Endothelial cell (in vitro differentiated cells): Measurements from ENCODE around the gene USP54. TPM values are rescaled to one million over a fixed set of nuclear protein-coding genes. Genes with fewer than 3 reads are reported as not detected.

Experiments used
- DNase-seq: peaks from one replicate; pipeline ENCODE4 v3.0.0; 2021; ENCODE audit warnings: low spot score
- H3K27ac Mint-ChIP-seq: one replicate; pipeline ENCODE4 v1.8.0; 2021; ENCODE audit warnings: mixed read lengths, inconsistent platforms; ENCODE audit not compliant: unreplicated experiment
- H3K27me3 Mint-ChIP-seq: one replicate; pipeline ENCODE4 v1.8.0; 2021; ENCODE audit warnings: mild to moderate bottlenecking, moderate library complexity, mixed read lengths, inconsistent platforms; ENCODE audit not compliant: unreplicated experiment
- H3K36me3 Mint-ChIP-seq: one replicate; pipeline ENCODE4 v1.8.0; 2021; ENCODE audit warnings: mild to moderate bottlenecking, low read depth, mixed read lengths, inconsistent platforms; ENCODE audit not compliant: unreplicated experiment
- H3K4me1 Mint-ChIP-seq: one replicate; pipeline ENCODE4 v1.8.0; 2021; ENCODE audit warnings: mild to moderate bottlenecking, mixed read lengths, inconsistent platforms; ENCODE audit not compliant: unreplicated experiment
- H3K4me3 Mint-ChIP-seq: one replicate; pipeline ENCODE4 v1.8.0; 2021; ENCODE audit warnings: mild to moderate bottlenecking, mixed read lengths, inconsistent platforms; ENCODE audit not compliant: unreplicated experiment
- H3K9me3 Mint-ChIP-seq: one replicate; pipeline ENCODE4 v1.8.0; 2021; ENCODE audit warnings: mixed read lengths, inconsistent platforms; ENCODE audit not compliant: unreplicated experiment
- total RNA-seq: library from RNA; stranded (reverse); fragmentation: NEBNext Ultra II Directional; extraction: Animal tissue kit (Norgen Biotek cat#: 25700); gene quantifications from one replicate; pipeline ENCODE4 v1.2.1, GENCODE V29; 2021; ENCODE audit not compliant: unreplicated experiment
- TF ChIP-seq, protein P1 (sequence below): fragments of 200-600 bp; sonication (generic); IDR thresholded peaks from one replicate; pipeline ENCODE4 v1.5.0; 2021; ENCODE audit warnings: antibody characterized with exemption; ENCODE audit not compliant: unreplicated experiment

Gene USP54
- total RNA-seq, 1 donor from 2014 or later = 267 TPM

DNA sequence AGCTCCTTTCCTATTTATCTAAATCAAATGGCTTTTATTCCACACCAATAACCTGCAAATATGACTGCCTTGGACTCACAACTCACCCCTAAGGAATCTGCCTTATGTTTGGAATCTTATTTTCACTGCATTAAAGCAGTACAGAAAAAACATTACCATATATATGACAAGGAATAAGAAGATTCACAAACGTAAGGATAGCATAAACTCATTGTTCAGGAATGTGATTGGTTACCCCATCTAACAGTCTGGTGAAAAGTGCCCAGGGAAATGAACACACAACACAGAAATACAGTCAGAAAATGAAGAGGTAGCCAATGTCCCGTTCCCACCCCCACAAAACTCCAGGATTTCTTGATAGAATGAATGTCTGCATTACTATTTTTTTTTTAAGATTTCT is 97.4 kb downstream of the USP54 start:
- H3K4me1 Mint-ChIP-seq = peaks cover 30% of the 10 kb centered on the region

DNA sequence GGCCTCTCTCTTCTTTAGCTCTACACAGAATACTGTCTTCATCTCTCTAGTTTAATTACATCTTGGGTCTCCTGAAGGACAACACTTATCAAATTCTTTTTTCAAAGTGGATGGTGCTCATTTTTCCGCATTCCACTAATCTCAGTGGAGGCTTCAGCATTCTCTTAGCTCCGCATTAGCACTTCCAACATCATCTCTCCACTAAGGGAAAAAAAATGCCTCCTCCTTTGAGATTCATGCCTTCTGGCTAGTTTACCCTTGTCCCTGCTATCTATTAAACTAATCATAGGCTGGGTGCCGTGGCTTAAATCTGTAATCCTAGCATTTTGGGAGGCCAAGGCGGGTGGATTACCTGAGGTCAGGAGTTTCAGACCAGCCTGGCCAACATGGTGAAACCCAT is 104.5 kb downstream of the USP54 start:
- no peak for DNase-seq
- H3K27ac Mint-ChIP-seq = no peak overlapping the region
- H3K27me3 Mint-ChIP-seq = peaks cover 3% of the 10 kb centered on the region
- no peaks in the 10 kb centered on the region for H3K9me3 Mint-ChIP-seq
- no peaks in the 10 kb centered on the region for H3K4me1 Mint-ChIP-seq
- H3K36me3 Mint-ChIP-seq = peaks cover 4% of the 10 kb centered on the region
- no peak overlapping the region for H3K4me3 Mint-ChIP-seq
- TF ChIP-seq, protein P1, sequence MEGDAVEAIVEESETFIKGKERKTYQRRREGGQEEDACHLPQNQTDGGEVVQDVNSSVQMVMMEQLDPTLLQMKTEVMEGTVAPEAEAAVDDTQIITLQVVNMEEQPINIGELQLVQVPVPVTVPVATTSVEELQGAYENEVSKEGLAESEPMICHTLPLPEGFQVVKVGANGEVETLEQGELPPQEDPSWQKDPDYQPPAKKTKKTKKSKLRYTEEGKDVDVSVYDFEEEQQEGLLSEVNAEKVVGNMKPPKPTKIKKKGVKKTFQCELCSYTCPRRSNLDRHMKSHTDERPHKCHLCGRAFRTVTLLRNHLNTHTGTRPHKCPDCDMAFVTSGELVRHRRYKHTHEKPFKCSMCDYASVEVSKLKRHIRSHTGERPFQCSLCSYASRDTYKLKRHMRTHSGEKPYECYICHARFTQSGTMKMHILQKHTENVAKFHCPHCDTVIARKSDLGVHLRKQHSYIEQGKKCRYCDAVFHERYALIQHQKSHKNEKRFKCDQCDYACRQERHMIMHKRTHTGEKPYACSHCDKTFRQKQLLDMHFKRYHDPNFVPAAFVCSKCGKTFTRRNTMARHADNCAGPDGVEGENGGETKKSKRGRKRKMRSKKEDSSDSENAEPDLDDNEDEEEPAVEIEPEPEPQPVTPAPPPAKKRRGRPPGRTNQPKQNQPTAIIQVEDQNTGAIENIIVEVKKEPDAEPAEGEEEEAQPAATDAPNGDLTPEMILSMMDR = no peak

More for the DNA sequence above, 97.4 kb downstream of the USP54 start:
- DNase-seq = no peak
- H3K9me3 Mint-ChIP-seq = no peaks in the 10 kb centered on the region
- H3K27me3 Mint-ChIP-seq = peaks cover 19% of the 10 kb centered on the region
- H3K27ac Mint-ChIP-seq = peak overlapping the region; percentile 61
- TF ChIP-seq, protein P1 = no peak
- peaks cover 30% of the 10 kb centered on the region for H3K36me3 Mint-ChIP-seq
- peak overlapping the region; percentile 35 for H3K4me3 Mint-ChIP-seq

DNA sequence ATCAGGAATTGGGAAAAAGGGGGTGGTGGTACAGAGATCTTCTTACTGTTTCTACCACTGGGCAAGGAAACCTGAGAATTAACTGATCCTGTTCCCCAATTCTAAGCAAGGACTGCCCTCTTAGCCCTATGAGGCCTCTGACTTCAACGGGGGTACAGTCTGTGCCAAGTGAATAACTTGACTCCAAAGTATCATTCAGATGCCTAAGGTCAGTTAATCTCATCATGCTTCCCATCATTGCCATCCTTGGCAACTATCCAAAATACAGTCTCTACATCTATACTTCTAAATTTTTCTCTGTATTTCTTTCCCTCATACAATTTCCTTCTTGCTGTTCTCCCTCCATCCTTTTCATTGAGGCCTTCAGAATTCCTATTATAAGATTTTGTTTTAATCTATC is 105.8 kb downstream of the USP54 start:
- H3K9me3 Mint-ChIP-seq = no peaks in the 10 kb centered on the region
- H3K27ac Mint-ChIP-seq = no peak overlapping the region
- TF ChIP-seq, protein P1 = no peak
- no peak overlapping the region for H3K4me3 Mint-ChIP-seq
- peaks cover 3% of the 10 kb centered on the region for H3K27me3 Mint-ChIP-seq
- no peaks in the 10 kb centered on the region for H3K4me1 Mint-ChIP-seq
- peaks cover 4% of the 10 kb centered on the region for H3K36me3 Mint-ChIP-seq
- DNase-seq = no peak

DNA sequence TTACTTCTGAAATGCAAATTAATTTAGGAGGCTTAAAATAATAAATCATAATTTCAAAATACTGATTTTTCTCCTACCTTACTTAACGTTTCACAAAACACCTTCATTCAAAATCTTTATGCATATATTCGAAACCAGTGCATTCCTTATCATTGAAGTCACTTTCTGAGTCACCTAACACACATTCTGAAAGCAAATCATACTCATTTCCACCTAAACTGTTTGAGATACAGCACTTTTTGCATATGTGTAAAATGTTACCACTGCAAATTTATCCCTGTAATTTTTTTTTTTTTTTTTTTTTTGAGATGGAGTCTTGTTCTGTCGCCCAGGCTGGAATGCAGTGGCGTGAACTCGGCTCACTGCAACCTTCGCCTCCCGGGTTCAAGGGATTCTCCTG is 111.0 kb downstream of the USP54 start:
- Mint-ChIP-seq H3K9me3 (no peaks in the 10 kb centered on the region), H3K4me1 (no peaks in the 10 kb centered on the region), H3K27me3 (no peaks in the 10 kb centered on the region), H3K36me3 (peaks cover 4% of the 10 kb centered on the region), H3K4me3 (no peak overlapping the region), H3K27ac (no peak overlapping the region)
- DNase-seq = no peak
- TF ChIP-seq, protein P1 = no peak

DNA sequence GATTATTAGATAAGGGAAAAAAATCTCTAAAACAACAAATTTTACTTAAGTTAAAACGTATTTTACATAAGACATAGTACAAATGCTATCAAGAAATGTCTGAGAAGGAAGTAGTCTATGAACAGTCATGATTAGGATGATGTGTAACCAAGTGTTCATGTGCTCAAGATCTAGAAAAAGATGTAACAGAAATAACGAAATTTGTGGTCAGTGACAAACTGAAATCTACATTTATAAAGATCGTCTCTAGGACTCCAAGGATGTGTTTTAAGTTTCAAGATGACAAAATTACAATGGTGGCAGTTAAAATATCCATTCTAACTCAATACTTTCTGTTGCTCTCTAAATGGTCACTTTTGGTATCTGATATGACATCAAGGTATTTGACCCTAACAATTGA is 112.5 kb downstream of the USP54 start:
- Mint-ChIP-seq H3K9me3 (no peaks in the 10 kb centered on the region), H3K4me3 (no peak overlapping the region), H3K36me3 (peaks cover 8% of the 10 kb centered on the region), H3K27ac (no peak overlapping the region), H3K4me1 (no peaks in the 10 kb centered on the region), H3K27me3 (no peaks in the 10 kb centered on the region)
- TF ChIP-seq, protein P1 = no peak
- DNase-seq = no peak
